ENCODE results near the gene DPH7.

- TF ChIP-seq, protein P1, sequence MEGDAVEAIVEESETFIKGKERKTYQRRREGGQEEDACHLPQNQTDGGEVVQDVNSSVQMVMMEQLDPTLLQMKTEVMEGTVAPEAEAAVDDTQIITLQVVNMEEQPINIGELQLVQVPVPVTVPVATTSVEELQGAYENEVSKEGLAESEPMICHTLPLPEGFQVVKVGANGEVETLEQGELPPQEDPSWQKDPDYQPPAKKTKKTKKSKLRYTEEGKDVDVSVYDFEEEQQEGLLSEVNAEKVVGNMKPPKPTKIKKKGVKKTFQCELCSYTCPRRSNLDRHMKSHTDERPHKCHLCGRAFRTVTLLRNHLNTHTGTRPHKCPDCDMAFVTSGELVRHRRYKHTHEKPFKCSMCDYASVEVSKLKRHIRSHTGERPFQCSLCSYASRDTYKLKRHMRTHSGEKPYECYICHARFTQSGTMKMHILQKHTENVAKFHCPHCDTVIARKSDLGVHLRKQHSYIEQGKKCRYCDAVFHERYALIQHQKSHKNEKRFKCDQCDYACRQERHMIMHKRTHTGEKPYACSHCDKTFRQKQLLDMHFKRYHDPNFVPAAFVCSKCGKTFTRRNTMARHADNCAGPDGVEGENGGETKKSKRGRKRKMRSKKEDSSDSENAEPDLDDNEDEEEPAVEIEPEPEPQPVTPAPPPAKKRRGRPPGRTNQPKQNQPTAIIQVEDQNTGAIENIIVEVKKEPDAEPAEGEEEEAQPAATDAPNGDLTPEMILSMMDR (IDR thresholded peaks at IDR 0.05) = no peak
- TF ChIP-seq EP300 (IDR thresholded peaks at IDR 0.05) = no peak
These were observed 26.5 kb downstream of the DPH7 start for GRCh38 chr9:137552022-137552768.

Measured in gastroesophageal sphincter (tissue), 3 donors.